HEK293 (cell line): ENCODE data around the gene USF1.
A peak's percentile ranks its signal among the peaks of the same experiment; 100 is the strongest.
"Not testable (repeated sequence)": the region's sequence is repeated elsewhere in the genome, so short reads cannot be mapped to it uniquely, and the experiment has no call there.

Experiments
- CTCF ChIA-PET: fragments of 350-600 bp; formaldehyde crosslinking; extraction: SDS; loops from one replicate; lab custom pipeline; 2021; ENCODE audit warnings: antibody characterized with exemption; lab: Yijun Ruan, JAX
- POLR2A ChIA-PET: fragments of 300-600 bp; formaldehyde crosslinking; extraction: SDS; loops from one replicate; lab custom pipeline; 2020; ENCODE audit warnings: antibody characterized with exemption, inconsistent platforms; lab: Yijun Ruan, JAX
- H3K27ac ChIP-seq: fragments of 200-500 bp; sonication (Bioruptor generic); 2 replicates; pipeline ENCODE4 v1.5.1; 2014; ENCODE audit warnings: low read depth, low read length, control low read depth, inconsistent platforms; ENCODE audit errors: extremely low read depth
- H3K36me3 ChIP-seq, 2 experiments: fragments of 200-500 bp in 1 of 2; sonication (Bioruptor generic) in 1 of 2; 1 replicate in 1 of 2; 2 replicates in 1 of 2; pipeline ENCODE4 v1.5.1; 2014 to 2017; ENCODE audit warnings: inconsistent platforms in 2 of 2, low read length in 2 of 2; ENCODE audit not compliant: control insufficient read depth in 2 of 2, insufficient read depth in 1 of 2
- H3K4me1 ChIP-seq: fragments of 200-500 bp; sonication (Bioruptor generic); 2 replicates; pipeline ENCODE4 v1.5.1; 2014; ENCODE audit warnings: mild to moderate bottlenecking, low read length, inconsistent platforms; ENCODE audit not compliant: control insufficient read depth, insufficient read depth
- H3K4me3 ChIP-seq: 2 replicates; pipeline ENCODE4 v1.5.1; 2011; ENCODE audit warnings: low read depth, mild to moderate bottlenecking, control low read depth, low read length, moderate library complexity
- H3K9me3 ChIP-seq: fragments of 200-500 bp; sonication (Bioruptor generic); 2 replicates; pipeline ENCODE4 v1.5.1; 2014; ENCODE audit warnings: low read depth, low read length, inconsistent platforms; ENCODE audit not compliant: control insufficient read depth, insufficient read depth
- BCL6B ChIP-seq: fragments of 450-650 bp; formaldehyde crosslinking; IDR thresholded peaks from 2 replicates; pipeline ENCODE4 v1.5.1; 2017; ENCODE audit warnings: missing biosample characterization, missing genetic modification characterization
- ELK4 ChIP-seq: IDR thresholded peaks from 2 replicates; pipeline ENCODE4 v1.6.1; 2011; ENCODE audit warnings: mild to moderate bottlenecking, low read depth, low read length, borderline replicate concordance
- FEZF1 ChIP-seq: fragments of 450-650 bp; formaldehyde crosslinking; IDR thresholded peaks from 2 replicates; pipeline ENCODE4 v1.5.1; 2016; ENCODE audit warnings: missing biosample characterization, missing genetic modification characterization
- GLIS1 ChIP-seq: fragments of 450-650 bp; formaldehyde crosslinking; IDR thresholded peaks from 2 replicates; pipeline ENCODE4 v1.5.1; 2016; ENCODE audit warnings: missing biosample characterization, missing genetic modification characterization
- KLF16 ChIP-seq: fragments of 450-650 bp; formaldehyde crosslinking; IDR thresholded peaks from 2 replicates; pipeline ENCODE4 v1.5.1; 2017; ENCODE audit warnings: missing biosample characterization, missing genetic modification characterization
- PRDM1 ChIP-seq: fragments of 450-650 bp; formaldehyde crosslinking; IDR thresholded peaks from 2 replicates; pipeline ENCODE4; 2016; ENCODE audit warnings: missing biosample characterization, missing genetic modification characterization
- SCRT1 ChIP-seq: fragments of 450-650 bp; formaldehyde crosslinking; IDR thresholded peaks from 2 replicates; pipeline ENCODE4 v1.5.1; 2016; ENCODE audit warnings: missing biosample characterization, missing genetic modification characterization, borderline replicate concordance
- SCRT2 ChIP-seq: fragments of 450-650 bp; formaldehyde crosslinking; IDR thresholded peaks from 2 replicates; pipeline ENCODE4 v1.5.1; 2016; ENCODE audit warnings: missing biosample characterization, missing genetic modification characterization
- SP2 ChIP-seq: fragments of 450-650 bp; formaldehyde crosslinking; IDR thresholded peaks from 2 replicates; pipeline ENCODE4 v1.5.1; 2016; ENCODE audit warnings: missing biosample characterization, missing genetic modification characterization
- WT1 ChIP-seq: fragments of 450-650 bp; formaldehyde crosslinking; IDR thresholded peaks from 2 replicates; pipeline ENCODE4 v1.5.1; 2016; ENCODE audit warnings: missing biosample characterization, missing genetic modification characterization
- YY2 ChIP-seq: fragments of 450-650 bp; formaldehyde crosslinking; IDR thresholded peaks from 2 replicates; pipeline ENCODE4 v1.5.1; 2016; ENCODE audit warnings: missing biosample characterization, missing genetic modification characterization
- ZBTB7A ChIP-seq: fragments of 450-650 bp; formaldehyde crosslinking; IDR thresholded peaks from 2 replicates; pipeline ENCODE4 v1.5.1; 2016; ENCODE audit warnings: low read depth, missing biosample characterization, missing genetic modification characterization
- ZNF138 ChIP-seq: fragments of 450-650 bp; formaldehyde crosslinking; IDR thresholded peaks from 2 replicates; pipeline ENCODE4 v1.5.1; 2016; ENCODE audit warnings: missing biosample characterization, missing genetic modification characterization, borderline replicate concordance
- ZNF146 ChIP-seq: fragments of 450-650 bp; formaldehyde crosslinking; IDR thresholded peaks from 2 replicates; pipeline ENCODE4 v1.5.1; 2016; ENCODE audit warnings: missing biosample characterization, missing genetic modification characterization
- ZNF37A ChIP-seq: fragments of 450-650 bp; IDR thresholded peaks from 2 replicates; pipeline ENCODE4 v1.5.1; 2018; ENCODE audit warnings: missing biosample characterization, missing genetic modification characterization
- ZNF391 ChIP-seq: fragments of 450-650 bp; formaldehyde crosslinking; IDR thresholded peaks from 2 replicates; pipeline ENCODE4 v1.5.1; 2016; ENCODE audit warnings: low read depth, missing biosample characterization, missing genetic modification characterization, borderline replicate concordance
- ZNF394 ChIP-seq: fragments of 450-650 bp; formaldehyde crosslinking; IDR thresholded peaks from 2 replicates; pipeline ENCODE4 v1.5.1; 2016; ENCODE audit warnings: missing biosample characterization, missing genetic modification characterization, mild to moderate bottlenecking, moderate library complexity, borderline replicate concordance
- ZNF404 ChIP-seq: fragments of 450-650 bp; formaldehyde crosslinking; IDR thresholded peaks from 2 replicates; pipeline ENCODE4 v1.5.1; 2017; ENCODE audit warnings: missing biosample characterization, missing genetic modification characterization
- ZNF416 ChIP-seq: fragments of 450-650 bp; formaldehyde crosslinking; IDR thresholded peaks from 2 replicates; pipeline ENCODE4 v1.5.1; 2016; ENCODE audit warnings: missing biosample characterization, missing genetic modification characterization
- ZNF426 ChIP-seq: fragments of 450-650 bp; formaldehyde crosslinking; IDR thresholded peaks from 2 replicates; pipeline ENCODE4 v1.5.1; 2017; ENCODE audit warnings: missing biosample characterization, missing genetic modification characterization, mild to moderate bottlenecking, inconsistent platforms, moderate library complexity
- ZNF518A ChIP-seq: fragments of 450-650 bp; formaldehyde crosslinking; conservative IDR thresholded peaks from 2 replicates; pipeline ENCODE4 v1.5.1; 2016; ENCODE audit warnings: low read depth, missing biosample characterization, missing genetic modification characterization
- ZNF544 ChIP-seq: fragments of 450-650 bp; formaldehyde crosslinking; IDR thresholded peaks from 2 replicates; pipeline ENCODE4 v1.5.0; 2017; ENCODE audit warnings: missing biosample characterization, missing genetic modification characterization
- ZNF548 ChIP-seq: fragments of 450-650 bp; formaldehyde crosslinking; IDR thresholded peaks from 2 replicates; pipeline ENCODE4 v1.5.1; 2016; ENCODE audit warnings: missing biosample characterization, missing genetic modification characterization
- ZNF621 ChIP-seq: fragments of 450-650 bp; formaldehyde crosslinking; IDR thresholded peaks from 2 replicates; pipeline ENCODE4 v1.5.1; 2017; ENCODE audit warnings: missing biosample characterization, missing genetic modification characterization
- ZNF658 ChIP-seq: fragments of 450-650 bp; formaldehyde crosslinking; IDR thresholded peaks from 2 replicates; pipeline ENCODE4; 2016; ENCODE audit warnings: missing biosample characterization, missing genetic modification characterization
- ZNF664 ChIP-seq: fragments of 450-650 bp; formaldehyde crosslinking; IDR thresholded peaks from 2 replicates; pipeline ENCODE4 v1.5.1; 2016; ENCODE audit warnings: missing biosample characterization, missing genetic modification characterization
- ZXDB ChIP-seq: fragments of 450-650 bp; formaldehyde crosslinking; IDR thresholded peaks from 2 replicates; pipeline ENCODE4 v1.5.1; 2016; ENCODE audit warnings: missing biosample characterization, missing genetic modification characterization
- TF ChIP-seq, protein P1 (sequence below): fragments of 450-650 bp; IDR thresholded peaks from 2 replicates; pipeline ENCODE4 v1.5.1; 2018; ENCODE audit warnings: missing biosample characterization, missing genetic modification characterization

Gene USF1

GRCh38 chr1:161019751-161020495 is 25.9 kb downstream of the USF1 start:
- Histone ChIP-seq H3K27ac (peak overlapping the region; percentile 35; the same call in 1 of the 2 replicates), H3K4me1 (0 out of 2 replicates have a peak, but pooled peaks cover 2% of the 10 kb centered on the region), H3K36me3 (no peaks in the 10 kb centered on the region), H3K4me3 (peak overlapping the region; percentile 59), H3K9me3 (no peaks in the 10 kb centered on the region)
- ChIA-PET CTCF (interaction anchor here (0.7 to 2.8 kb wide), 8 partner anchors 20 to 75 kb away, joined by 3 to 18 read pairs (median 7); partner anchors contain the start of genes TSTD1 and USF1), POLR2A (interaction anchor here (0.8 to 3.1 kb wide), 12 partner anchors 8 to 206 kb away, joined by 3 to 50 read pairs (median 7); partner anchors contain the start of genes TOMM40L, TSTD1 and USF1)
- no peak for TF ChIP-seq ZNF426 (tag by site-specific recombination)
- TF ChIP-seq BCL6B = no peak
- no peak for TF ChIP-seq ZNF548
- TF ChIP-seq SCRT1 = peak; percentile 93
- TF ChIP-seq ZNF664 = 0 out of 2 replicates have a peak, but pooled peaks have one; percentile 44
- TF ChIP-seq FEZF1 (tag by site-specific recombination) = peak; percentile 74
- TF ChIP-seq PRDM1 (tag by site-specific recombination) = peak; percentile 88
- TF ChIP-seq ZBTB7A (tag by site-specific recombination) = no peak
- no peak for TF ChIP-seq ZNF138 (tag by site-specific recombination)
- TF ChIP-seq ZNF146 (tag by site-specific recombination) = no peak
- TF ChIP-seq ZNF391 (tag by site-specific recombination) = no peak
- TF ChIP-seq ZXDB (tag by site-specific recombination) = no peak; the same call in 1 of the 2 replicates
- TF ChIP-seq ZNF544 (tag by site-specific recombination) = no peak
- no peak for TF ChIP-seq ZNF404 (tag by site-specific recombination)
- TF ChIP-seq ELK4 = no peak
- peak; percentile 45 for TF ChIP-seq SP2 (tag by site-specific recombination)
- no peak for TF ChIP-seq ZNF37A (tag by site-specific recombination)
- TF ChIP-seq GLIS1 (tag by site-specific recombination) = no peak
- TF ChIP-seq ZNF394 (tag by site-specific recombination) = no peak
- TF ChIP-seq KLF16 (tag by site-specific recombination) = no peak
- no peak for TF ChIP-seq YY2 (tag by site-specific recombination)
- no peak for TF ChIP-seq ZNF416 (tag by site-specific recombination)
- peak; percentile 78 for TF ChIP-seq WT1 (tag by site-specific recombination)
- TF ChIP-seq, protein P1, sequence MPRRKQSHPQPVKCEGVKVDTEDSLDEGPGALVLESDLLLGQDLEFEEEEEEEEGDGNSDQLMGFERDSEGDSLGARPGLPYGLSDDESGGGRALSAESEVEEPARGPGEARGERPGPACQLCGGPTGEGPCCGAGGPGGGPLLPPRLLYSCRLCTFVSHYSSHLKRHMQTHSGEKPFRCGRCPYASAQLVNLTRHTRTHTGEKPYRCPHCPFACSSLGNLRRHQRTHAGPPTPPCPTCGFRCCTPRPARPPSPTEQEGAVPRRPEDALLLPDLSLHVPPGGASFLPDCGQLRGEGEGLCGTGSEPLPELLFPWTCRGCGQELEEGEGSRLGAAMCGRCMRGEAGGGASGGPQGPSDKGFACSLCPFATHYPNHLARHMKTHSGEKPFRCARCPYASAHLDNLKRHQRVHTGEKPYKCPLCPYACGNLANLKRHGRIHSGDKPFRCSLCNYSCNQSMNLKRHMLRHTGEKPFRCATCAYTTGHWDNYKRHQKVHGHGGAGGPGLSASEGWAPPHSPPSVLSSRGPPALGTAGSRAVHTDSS (tag by site-specific recombination) = no peak
- TF ChIP-seq ZNF658 = no peak
- no peak for TF ChIP-seq ZNF621 (tag by site-specific recombination)
- peak; percentile 89 for TF ChIP-seq SCRT2 (tag by site-specific recombination)
- TF ChIP-seq ZNF518A = no peak

- H3K4me3 ChIP-seq, H3K36me3 ChIP-seq, H3K4me1 ChIP-seq, H3K27ac ChIP-seq, H3K9me3 ChIP-seq: not testable (repeated sequence)
- ChIA-PET CTCF (interaction anchor here (0.7 to 1.6 kb wide), 4 partner anchors 22 to 66 kb away, joined by 3 to 7 read pairs (median 5); no protein-coding TSS in a partner anchor), POLR2A (interaction anchor here (1.4 to 3.1 kb wide), 2 partner anchors 26 to 98 kb away, joined by 3 to 50 read pairs; partner anchors contain the start of genes NIT1, PFDN2 and USF1)
Observed at GRCh38 chr1:161019111-161019660, 26.6 kb downstream of the USF1 start.
